Neural cell (in vitro differentiated cells): ENCODE results near the gene LDLRAD4. TPM values are rescaled to one million over a fixed set of nuclear protein-coding genes. Genes with fewer than 3 reads are reported as not detected.

Experiments
- H2AFZ ChIP-seq: fragments of 200-600, 300-800 bp; sonication (generic), shearing (Covaris generic); 2 replicates; pipeline ENCODE4 v1.6.0; 2014; ENCODE audit warnings: low read depth, mild to moderate bottlenecking, antibody characterized with exemption, low read length, moderate library complexity
- H3F3A ChIP-seq: fragments of 200-600 bp; shearing (Covaris generic); 2 replicates; pipeline ENCODE4 v1.6.1; 2016; ENCODE audit warnings: mild to moderate bottlenecking, moderate library complexity, mixed read lengths, antibody characterized with exemption, low read length; ENCODE audit not compliant: insufficient read depth, poor library complexity, severe bottlenecking
- H3K27ac ChIP-seq: fragments of 200-600, 300-800 bp; sonication (generic), shearing (Covaris generic); 2 replicates; pipeline ENCODE4 v1.5.1; 2014; ENCODE audit warnings: mild to moderate bottlenecking, low read length, moderate library complexity
- H3K27me3 ChIP-seq: fragments of 300-800, 200-600 bp; sonication (generic), shearing (Covaris generic); 2 replicates; pipeline ENCODE4 v1.6.0; 2014; ENCODE audit warnings: mild to moderate bottlenecking, low read depth, low read length, moderate library complexity; ENCODE audit not compliant: insufficient read depth
- H3K36me3 ChIP-seq: fragments of 300-800, 200-600 bp; sonication (generic), shearing (Covaris generic); 2 replicates; pipeline ENCODE4 v1.5.1; 2014; ENCODE audit warnings: mild to moderate bottlenecking, antibody characterized with exemption, low read length, moderate library complexity; ENCODE audit not compliant: insufficient read depth
- H3K4me2 ChIP-seq: fragments of 300-800, 200-600 bp; sonication (generic), shearing (Covaris generic); 2 replicates; pipeline ENCODE4 v1.6.0; 2014; ENCODE audit warnings: mild to moderate bottlenecking, low read length
- H3K4me3 ChIP-seq: fragments of 300-800, 200-600 bp; sonication (generic), shearing (Covaris generic); 2 replicates; pipeline ENCODE4 v1.5.1; 2014; ENCODE audit warnings: mild to moderate bottlenecking, low read length, moderate library complexity
- H3K79me2 ChIP-seq: fragments of 200-600 bp; shearing (Covaris generic); replicated peaks from 2 replicates; pipeline ENCODE4 v1.6.0; 2014; ENCODE audit warnings: mild to moderate bottlenecking, low read length, moderate library complexity; ENCODE audit not compliant: insufficient read depth
- H3K9ac ChIP-seq: fragments of 300-800, 200-600 bp; sonication (generic), shearing (Covaris generic); 2 replicates; pipeline ENCODE4 v1.6.1; 2016; ENCODE audit warnings: mild to moderate bottlenecking, low read length, mixed read lengths
- H3K9me2 ChIP-seq: fragments of 200-600 bp; shearing (Covaris generic); 2 replicates; pipeline ENCODE4 v1.6.1; 2016; ENCODE audit warnings: mild to moderate bottlenecking, low read length, mixed read lengths; ENCODE audit not compliant: insufficient read depth
- H3K9me3 ChIP-seq: fragments of 200-600, 300-800 bp; sonication (generic), shearing (Covaris generic); 2 replicates; pipeline ENCODE4 v1.6.1; 2016; ENCODE audit warnings: mild to moderate bottlenecking, mixed run types, low read length, moderate library complexity, mixed read lengths
- H4K20me1 ChIP-seq: fragments of 200-600 bp; shearing (Covaris generic); 2 replicates; pipeline ENCODE4 v1.6.1; 2016; ENCODE audit warnings: mild to moderate bottlenecking, mixed run types; ENCODE audit not compliant: insufficient read depth
- CTCF ChIP-seq: fragments of 450-650 bp; IDR thresholded peaks from 2 replicates; pipeline ENCODE4 v1.5.1; 2014; ENCODE audit warnings: antibody characterized with exemption, mild to moderate bottlenecking, moderate library complexity; ENCODE audit not compliant: poor library complexity, severe bottlenecking
- EP300 ChIP-seq: fragments of 450-650 bp; conservative IDR thresholded peaks from 2 replicates; pipeline ENCODE4 v1.6.1; 2014; ENCODE audit warnings: antibody characterized with exemption, mild to moderate bottlenecking, moderate library complexity; ENCODE audit not compliant: poor library complexity, severe bottlenecking
- EZH2 ChIP-seq: fragments of 200-600, 300-800 bp; shearing (Covaris generic), sonication (generic); IDR thresholded peaks from 2 replicates; pipeline ENCODE4 v1.6.1; 2014; ENCODE audit warnings: antibody characterized with exemption, low read length, borderline replicate concordance, mild to moderate bottlenecking; ENCODE audit not compliant: insufficient read depth, poor library complexity, severe bottlenecking
- MXI1 ChIP-seq: fragments of 450-650 bp; conservative IDR thresholded peaks from 2 replicates; pipeline ENCODE4 v1.6.1; 2014; ENCODE audit warnings: antibody characterized with exemption, mild to moderate bottlenecking; ENCODE audit not compliant: poor library complexity, severe bottlenecking
- POLR2AphosphoS5 ChIP-seq: IDR thresholded peaks from 2 replicates; pipeline ENCODE4 v1.6.1; 2012
- RAD21 ChIP-seq: fragments of 450-650 bp; conservative IDR thresholded peaks from 2 replicates; pipeline ENCODE4 v1.6.1; 2014; ENCODE audit warnings: antibody characterized with exemption, mild to moderate bottlenecking, moderate library complexity
- REST ChIP-seq: IDR thresholded peaks from 2 replicates; pipeline ENCODE4 v1.6.1; 2012; ENCODE audit warnings: borderline replicate concordance
- SMC3 ChIP-seq: fragments of 450-650 bp; conservative IDR thresholded peaks from 2 replicates; pipeline ENCODE4 v1.6.1; 2014; ENCODE audit warnings: antibody characterized with exemption, mild to moderate bottlenecking, moderate library complexity; ENCODE audit not compliant: poor library complexity
- TAF1 ChIP-seq: IDR thresholded peaks from 2 replicates; pipeline ENCODE4 v1.6.1; 2012; ENCODE audit warnings: low read depth
- polyA plus RNA-seq: library from polyadenylated mRNA; depleted of rRNA; stranded (reverse); fragments of >200 nt; gene quantifications from 2 replicates; pipeline ENCODE4 v1.2.3, GENCODE V29; 2014

The LDLRAD4 gene
- polyA plus RNA-seq, 1 donor from 2014 or later: 3.7 TPM

GRCh38 chr18:13308369-13308768 is 89.8 kb downstream of the LDLRAD4 start:
- Histone ChIP-seq H4K20me1 (no peaks in the 10 kb centered on the region), H3K4me2 (no peak overlapping the region), H3K9me2 (no peaks in the 10 kb centered on the region), H3F3A (no peaks in the 10 kb centered on the region), H3K9me3 (no peaks in the 10 kb centered on the region), H3K27ac (no peak overlapping the region), H3K79me2 (no peaks in the 10 kb centered on the region), H3K9ac (no peak overlapping the region), H3K27me3 (no peaks in the 10 kb centered on the region), H3K36me3 (no peaks in the 10 kb centered on the region), H2AFZ (no peak overlapping the region), H3K4me3 (no peak overlapping the region)
- TF ChIP-seq POLR2AphosphoS5 (no peak), EP300 (no peak), SMC3 (no peak), REST (no peak), MXI1 (no peak), EZH2 (no peak), TAF1 (no peak), RAD21 (no peak), CTCF (no peak)

GRCh38 chr18:13309031-13309747 is 90.6 kb downstream of the LDLRAD4 start:
- no peak overlapping the region for H2AFZ ChIP-seq
- H3K27me3 ChIP-seq: no peaks in the 10 kb centered on the region
- no peaks in the 10 kb centered on the region for H3K79me2 ChIP-seq
- H3K4me3 ChIP-seq: no peak overlapping the region
- no peaks in the 10 kb centered on the region for H3F3A ChIP-seq
- no peaks in the 10 kb centered on the region for H3K36me3 ChIP-seq
- H3K4me2 ChIP-seq: no peak overlapping the region
- no peaks in the 10 kb centered on the region for H3K9me2 ChIP-seq
- H3K27ac ChIP-seq: no peak overlapping the region
- no peaks in the 10 kb centered on the region for H3K9me3 ChIP-seq
- no peak for TF ChIP-seq SMC3
- TF ChIP-seq REST: no peak
- TF ChIP-seq RAD21: no peak
- TF ChIP-seq EP300: no peak
- TF ChIP-seq MXI1: no peak
- no peak overlapping the region for H3K9ac ChIP-seq
- no peaks in the 10 kb centered on the region for H4K20me1 ChIP-seq
